Gastroesophageal sphincter (tissue), 4 donors: ENCODE data around the gene CACNA1C. TPM values are rescaled to one million over a fixed set of nuclear protein-coding genes. Genes with fewer than 3 reads are reported as not detected.

Experiments
- ATAC-seq: fragments of 150-250 bp; one replicate; pipeline ENCODE4 v1.9.1; 2016; ENCODE audit warnings: mild to moderate bottlenecking, moderate library complexity
- H3K27ac ChIP-seq, 4 donors: fragments of 200-600 bp; sonication (generic) in 3 of 4; 1 replicate in 3 of 4; 2 replicates in 1 of 4; pipeline ENCODE4 v1.5.1; 2016 to 2019
- H3K27me3 ChIP-seq: fragments of 200-600 bp; sonication (generic); one replicate; pipeline ENCODE4 v1.5.1; 2019
- H3K36me3 ChIP-seq, 2 donors: fragments of 200-600 bp; sonication (generic); one replicate each; pipeline ENCODE4 v1.5.1; 2019; ENCODE audit warnings: control low read depth in 1 of 2
- H3K4me1 ChIP-seq, 3 donors: fragments of 200-600 bp; sonication (generic); 1 replicate in 2 of 3; 2 replicates in 1 of 3; pipeline ENCODE4 v1.5.1; 2016 to 2019; ENCODE audit warnings: control low read depth in 2 of 3
- H3K4me3 ChIP-seq, 2 donors: fragments of 200-600 bp; sonication (generic); one replicate each; pipeline ENCODE4 v1.5.1; 2019; ENCODE audit warnings: mild to moderate bottlenecking in 1 of 2, moderate library complexity in 1 of 2
- H3K9me3 ChIP-seq, 3 donors: fragments of 200-600 bp; sonication (generic); one replicate each; pipeline ENCODE4 v1.5.1; 2017 to 2019; ENCODE audit warnings: control low read depth in 2 of 3
- CTCF ChIP-seq, 4 experiments: fragments of 200-600 bp in 2 of 4; fragments of 450-650 bp in 2 of 4; sonication (generic) in 1 of 4; IDR thresholded peaks; one replicate each; pipeline ENCODE4 v1.5.1; 2017 to 2019; ENCODE audit warnings: antibody characterized with exemption in 4 of 4, mild to moderate bottlenecking in 2 of 4, moderate library complexity in 2 of 4
- EP300 ChIP-seq: sonication (generic); formaldehyde crosslinking; IDR thresholded peaks from one replicate; pipeline ENCODE4 v1.6.1; 2017; ENCODE audit warnings: antibody characterized with exemption, mild to moderate bottlenecking
- POLR2A ChIP-seq, 2 donors: fragments of 450-650 bp; IDR thresholded peaks; one replicate each; pipeline ENCODE4 v1.6.1; 2017; ENCODE audit warnings: antibody characterized with exemption in 2 of 2, mild to moderate bottlenecking in 2 of 2, moderate library complexity in 1 of 2
- POLR2AphosphoS5 ChIP-seq: sonication (generic); formaldehyde crosslinking; IDR thresholded peaks from one replicate; pipeline ENCODE4 v1.6.1; 2017; ENCODE audit warnings: antibody characterized with exemption
- WGBS, 2 donors: methylation state at CpG; one replicate each; pipeline ENCODE4 v1.1.5; 2018; ENCODE audit warnings: low coverage in 1 of 2; 5-methylcytosine and 5-hydroxymethylcytosine counted together
- total RNA-seq, 4 donors: library from RNA; depleted of rRNA; stranded (reverse); fragments of >200 nt; gene quantifications; one replicate each; pipeline ENCODE4 v1.1.0, GENCODE V29; 2016

The CACNA1C gene
- total RNA-seq, 4 donors from 2014 or later: 22.9 to 96.2 (median 41.4) TPM

GRCh38 chr12:2636741-2637340 lies 584.1 kb downstream of the CACNA1C start:
- peaks cover 0 to 50% of the 10 kb centered on the region in 2 donors for H3K36me3 ChIP-seq
- 80 to 85% methylated on average over 3 to 4 of the region's 7 CpGs for WGBS, 2 donors
- H3K27ac ChIP-seq: no peak overlapping the region
- TF ChIP-seq EP300: no peak
- TF ChIP-seq CTCF (IDR thresholded peaks at IDR 0.05): no peak
- no peak for TF ChIP-seq POLR2AphosphoS5
- no peak for TF ChIP-seq POLR2A (IDR thresholded peaks at IDR 0.05)
- no peaks in the 10 kb centered on the region for H3K9me3 ChIP-seq
- peaks cover 0 to 13% (median 8%) of the 10 kb centered on the region in 3 donors for H3K4me1 ChIP-seq
- H3K4me3 ChIP-seq: no peak overlapping the region
- no peak for ATAC-seq
- H3K27me3 ChIP-seq: no peaks in the 10 kb centered on the region

- H3K9me3 ChIP-seq: no peaks in the 10 kb centered on the region
- H3K4me1 ChIP-seq: peaks cover 0 to 13% (median 8%) of the 10 kb centered on the region in 3 donors
- H3K27me3 ChIP-seq: no peaks in the 10 kb centered on the region
- 93 to 97% methylated on average over 5 to 6 of the region's 8 CpGs for WGBS, 2 donors
- H3K36me3 ChIP-seq: peaks cover 0 to 50% of the 10 kb centered on the region in 2 donors
- H3K27ac ChIP-seq: no peak overlapping the region
- no peak for ATAC-seq
- TF ChIP-seq EP300: no peak
- no peak for TF ChIP-seq CTCF (IDR thresholded peaks at IDR 0.05)
- TF ChIP-seq POLR2AphosphoS5: no peak
- no peak for TF ChIP-seq POLR2A (IDR thresholded peaks at IDR 0.05)
- H3K4me3 ChIP-seq: no peak overlapping the region
Measured at GRCh38 chr12:2637371-2637770, 584.6 kb downstream of the CACNA1C start.

GRCh38 chr12:2638273-2639019 lies 585.7 kb downstream of the CACNA1C start:
- no peaks in the 10 kb centered on the region for H3K27me3 ChIP-seq
- H3K27ac ChIP-seq: no peak overlapping the region
- peaks cover 0 to 13% (median 8%) of the 10 kb centered on the region in 3 donors for H3K4me1 ChIP-seq
- H3K36me3 ChIP-seq: peaks cover 0 to 52% of the 10 kb centered on the region in 2 donors
- TF ChIP-seq POLR2A (IDR thresholded peaks at IDR 0.05): no peak
- TF ChIP-seq CTCF (IDR thresholded peaks at IDR 0.05): no peak
- TF ChIP-seq POLR2AphosphoS5: no peak
- no peak for TF ChIP-seq EP300
- H3K4me3 ChIP-seq: no peak overlapping the region
- WGBS, 2 donors: 91 to 100% methylated on average over 4 to 10 of the region's 15 CpGs
- no peaks in the 10 kb centered on the region for H3K9me3 ChIP-seq
- ATAC-seq: no peak

DNA sequence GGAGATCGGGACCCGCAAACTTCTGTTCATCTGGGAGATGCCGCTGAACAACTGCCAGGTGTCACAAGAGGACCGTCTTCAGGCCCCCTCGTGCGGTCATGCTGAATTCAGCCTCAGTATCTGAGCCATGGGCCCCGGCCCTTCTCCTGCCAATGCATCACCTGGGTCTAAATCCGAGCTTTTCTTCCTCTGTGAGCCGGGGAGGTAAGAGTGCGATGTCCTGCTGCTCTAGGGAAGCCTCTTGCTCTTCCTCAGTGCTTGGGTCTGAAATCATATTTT lies 586.2 kb downstream of the CACNA1C start:
- TF ChIP-seq POLR2AphosphoS5 (no peak), POLR2A (IDR thresholded peaks at IDR 0.05) (no peak), CTCF (IDR thresholded peaks at IDR 0.05) (no peak), EP300 (no peak)
- Histone ChIP-seq H3K27me3 (no peaks in the 10 kb centered on the region), H3K27ac (no peak overlapping the region), H3K9me3 (no peaks in the 10 kb centered on the region), H3K36me3 (peaks cover 0 to 48% of the 10 kb centered on the region in 2 donors), H3K4me1 (peaks cover 0 to 13% (median 8%) of the 10 kb centered on the region in 3 donors), H3K4me3 (no peak overlapping the region)
- WGBS, 2 donors: no CpG with 5 or more reads among the region's 10 CpGs
- no peak for ATAC-seq

GRCh38 chr12:2640281-2640680 lies 587.5 kb downstream of the CACNA1C start:
- ATAC-seq: peak; percentile 52
- no peaks in the 10 kb centered on the region for H3K27me3 ChIP-seq
- TF ChIP-seq POLR2A (IDR thresholded peaks at IDR 0.05) (no peak), POLR2AphosphoS5 (no peak), CTCF (IDR thresholded peaks at IDR 0.05) (no peak), EP300 (no peak)
- H3K4me3 ChIP-seq: no peak overlapping the region
- peaks cover 0 to 34% of the 10 kb centered on the region in 2 donors for H3K36me3 ChIP-seq
- WGBS, 2 donors: 54 to 67% methylated on average over 3 to 4 of the region's 10 CpGs
- H3K4me1 ChIP-seq: peaks cover 0 to 25% (median 8%) of the 10 kb centered on the region in 3 donors
- no peaks in the 10 kb centered on the region for H3K9me3 ChIP-seq
- H3K27ac ChIP-seq: peak overlapping the region in 3 of 4 donors; percentile 8 to 56 (median 49)
